H9 (cell line): ENCODE results near the gene LINGO1. TPM values are rescaled to one million over a fixed set of nuclear protein-coding genes. Genes with fewer than 3 reads are reported as not detected.

ENCODE experiments used
- DNase-seq: peaks from one replicate; pipeline ENCODE4 v3.0.0-alpha.2; 2017
- H2AFZ ChIP-seq: one replicate; pipeline ENCODE4 v1.6.1; 2013; ENCODE audit warnings: mild to moderate bottlenecking, low read length, control low read depth, moderate library complexity
- H2AK5ac ChIP-seq: 2 replicates; pipeline ENCODE4 v1.6.1; 2013; ENCODE audit warnings: low read length, control low read depth, mixed read lengths; ENCODE audit not compliant: insufficient read length
- H2BK120ac ChIP-seq: one replicate; pipeline ENCODE4 v1.6.1; 2013; ENCODE audit warnings: low read depth, mild to moderate bottlenecking, low read length, control low read depth, inconsistent platforms; ENCODE audit not compliant: poor library complexity, severe bottlenecking
- H2BK12ac ChIP-seq: 2 replicates; pipeline ENCODE4 v1.6.1; 2013; ENCODE audit warnings: low read length, control low read depth, mixed read lengths, low read depth; ENCODE audit not compliant: insufficient read length
- H2BK15ac ChIP-seq: 2 replicates; pipeline ENCODE4 v1.6.1; 2013; ENCODE audit warnings: low read depth, low read length, control low read depth
- H2BK20ac ChIP-seq: one replicate; pipeline ENCODE4 v1.6.1; 2013; ENCODE audit warnings: low read depth, mild to moderate bottlenecking, low read length, control low read depth, inconsistent platforms; ENCODE audit not compliant: poor library complexity, severe bottlenecking
- H2BK5ac ChIP-seq: 2 replicates; pipeline ENCODE4 v1.6.1; 2013; ENCODE audit warnings: low read length, control low read depth, mixed read lengths; ENCODE audit not compliant: insufficient read length
- H3K14ac ChIP-seq: 2 replicates; pipeline ENCODE4 v1.6.1; 2013; ENCODE audit warnings: low read length, control low read depth; ENCODE audit not compliant: insufficient read depth
- H3K18ac ChIP-seq: 2 replicates; pipeline ENCODE4 v1.6.1; 2013; ENCODE audit warnings: low read depth, mild to moderate bottlenecking, mixed read lengths, low read length, control low read depth; ENCODE audit not compliant: insufficient read length
- H3K23ac ChIP-seq: 2 replicates; pipeline ENCODE4 v1.6.1; 2013; ENCODE audit warnings: low read length, control low read depth, mixed read lengths, low read depth; ENCODE audit not compliant: insufficient read length
- H3K23me2 ChIP-seq: 2 replicates; pipeline ENCODE4 v1.6.1; 2013; ENCODE audit warnings: low read depth, mild to moderate bottlenecking, mixed read lengths, low read length, control low read depth; ENCODE audit not compliant: insufficient read length, poor library complexity, severe bottlenecking
- H3K27ac ChIP-seq: 2 replicates; pipeline ENCODE4 v1.5.1; 2013; ENCODE audit warnings: low read length, control low read depth, mixed read lengths, low read depth; ENCODE audit not compliant: insufficient read length
- H3K27me3 ChIP-seq: 2 replicates; pipeline ENCODE4 v1.6.1; 2013; ENCODE audit warnings: low read length, control low read depth, inconsistent platforms; ENCODE audit not compliant: insufficient read depth
- H3K4ac ChIP-seq: 2 replicates; pipeline ENCODE4 v1.6.1; 2013; ENCODE audit warnings: low read depth, mild to moderate bottlenecking, control low read depth, inconsistent platforms, low read length, moderate library complexity
- H3K4me1 ChIP-seq: 2 replicates; pipeline ENCODE4 v1.6.1; 2013; ENCODE audit warnings: low read length, control low read depth, inconsistent platforms; ENCODE audit not compliant: insufficient read depth
- H3K4me2 ChIP-seq: 2 replicates; pipeline ENCODE4 v1.6.1; 2013; ENCODE audit warnings: low read length, control low read depth, mixed read lengths; ENCODE audit not compliant: insufficient read length, insufficient read depth
- H3K56ac ChIP-seq: 2 replicates; pipeline ENCODE4 v1.6.1; 2013; ENCODE audit warnings: low read depth, mild to moderate bottlenecking, mixed read lengths, low read length, control low read depth; ENCODE audit not compliant: insufficient read length
- H3K79me1 ChIP-seq: 2 replicates; pipeline ENCODE4 v1.6.1; 2013; ENCODE audit warnings: low read depth, mild to moderate bottlenecking, moderate library complexity, low read length, control low read depth, inconsistent platforms; ENCODE audit not compliant: insufficient read depth, poor library complexity, severe bottlenecking
- H3K79me2 ChIP-seq: 2 replicates; pipeline ENCODE4 v1.6.1; 2013; ENCODE audit warnings: low read length, control low read depth, inconsistent platforms; ENCODE audit not compliant: insufficient read depth
- H3K9ac ChIP-seq: 2 replicates; pipeline ENCODE4 v1.6.1; 2013; ENCODE audit warnings: low read length, control low read depth, mixed read lengths; ENCODE audit not compliant: insufficient read length; ENCODE audit errors: extremely low read depth
- H3K9me3 ChIP-seq: one replicate; pipeline ENCODE4 v1.6.1; 2013; ENCODE audit warnings: low read depth, low read length, inconsistent platforms; ENCODE audit not compliant: control insufficient read depth
- H3T11ph ChIP-seq: one replicate; pipeline ENCODE4 v1.6.1; 2013; ENCODE audit warnings: mild to moderate bottlenecking, low read length, control low read depth, inconsistent platforms
- H4K20me1 ChIP-seq: one replicate; pipeline ENCODE4 v1.6.1; 2013; ENCODE audit not compliant: control insufficient read depth, insufficient read length, insufficient read depth
- H4K5ac ChIP-seq: 2 replicates; pipeline ENCODE4 v1.6.1; 2013; ENCODE audit warnings: low read depth, mild to moderate bottlenecking, mixed read lengths, low read length, control low read depth; ENCODE audit not compliant: insufficient read length
- H4K8ac ChIP-seq: replicated peaks from 2 replicates; pipeline ENCODE4 v1.6.1; 2013; ENCODE audit warnings: low read length, control low read depth, mixed read lengths, low read depth; ENCODE audit not compliant: insufficient read length
- H4K91ac ChIP-seq: 2 replicates; pipeline ENCODE4 v1.6.1; 2013; ENCODE audit warnings: low read depth, mild to moderate bottlenecking, moderate library complexity, mixed read lengths, low read length, control low read depth; ENCODE audit not compliant: insufficient read length
- H3K27ac Mint-ChIP-seq, 3 experiments: 2 replicates in 2 of 3; 3 replicates in 1 of 3; pipeline ENCODE4 v1.8.0; 2020 to 2021; ENCODE audit warnings: mixed read lengths in 3 of 3, mild to moderate bottlenecking in 1 of 3, moderate library complexity in 1 of 3
- H3K27me3 Mint-ChIP-seq: 2 replicates; pipeline ENCODE4 v1.8.0; 2021; ENCODE audit warnings: low read depth, mild to moderate bottlenecking, moderate library complexity, mixed read lengths
- H3K36me3 Mint-ChIP-seq, 3 experiments: 2 replicates in 2 of 3; 3 replicates in 1 of 3; pipeline ENCODE4 v1.8.0; 2020 to 2021; ENCODE audit warnings: low read depth in 3 of 3, mixed read lengths in 3 of 3; ENCODE audit not compliant: insufficient read depth in 1 of 3
- H3K4me1 Mint-ChIP-seq, 2 experiments: 2 replicates each; pipeline ENCODE4 v1.8.0; 2020; ENCODE audit warnings: mixed read lengths in 2 of 2
- H3K4me3 Mint-ChIP-seq, 2 experiments: 2 replicates in 1 of 2; 3 replicates in 1 of 2; pipeline ENCODE4 v1.8.0; 2020 to 2021; ENCODE audit warnings: mild to moderate bottlenecking in 2 of 2, mixed read lengths in 2 of 2, moderate library complexity in 1 of 2
- H3K9me3 Mint-ChIP-seq, 2 experiments: 2 replicates in 1 of 2; 3 replicates in 1 of 2; pipeline ENCODE4 v1.8.0; 2020; ENCODE audit warnings: mild to moderate bottlenecking in 2 of 2, mixed read lengths in 2 of 2, moderate library complexity in 1 of 2
- WGBS: extraction: QIAGEN DNeasy Blood & Tissue Kit; methylation state at CpG from one replicate; pipeline ENCODE4 v1.1.7; 2013; ENCODE audit warnings: missing lambda C conversion rate, low lambda C conversion rate, mixed read lengths; ENCODE audit not compliant: insufficient read length; ENCODE audit errors: extremely low coverage; 5-methylcytosine and 5-hydroxymethylcytosine counted together
- total RNA-seq: library from RNA; stranded (reverse); gene quantifications from 2 replicates; pipeline ENCODE4 v1.2.1, GENCODE V29; 2021
- TF ChIP-seq, protein P1 (sequence below): fragments of 200-600 bp; sonication (generic); conservative IDR thresholded peaks from 3 replicates; pipeline ENCODE4 v1.8.0; 2021; ENCODE audit warnings: antibody characterized with exemption, mild to moderate bottlenecking

The LINGO1 gene
- total RNA-seq, 1 experiment from 2014 or later, result 41.6 TPM

DNA sequence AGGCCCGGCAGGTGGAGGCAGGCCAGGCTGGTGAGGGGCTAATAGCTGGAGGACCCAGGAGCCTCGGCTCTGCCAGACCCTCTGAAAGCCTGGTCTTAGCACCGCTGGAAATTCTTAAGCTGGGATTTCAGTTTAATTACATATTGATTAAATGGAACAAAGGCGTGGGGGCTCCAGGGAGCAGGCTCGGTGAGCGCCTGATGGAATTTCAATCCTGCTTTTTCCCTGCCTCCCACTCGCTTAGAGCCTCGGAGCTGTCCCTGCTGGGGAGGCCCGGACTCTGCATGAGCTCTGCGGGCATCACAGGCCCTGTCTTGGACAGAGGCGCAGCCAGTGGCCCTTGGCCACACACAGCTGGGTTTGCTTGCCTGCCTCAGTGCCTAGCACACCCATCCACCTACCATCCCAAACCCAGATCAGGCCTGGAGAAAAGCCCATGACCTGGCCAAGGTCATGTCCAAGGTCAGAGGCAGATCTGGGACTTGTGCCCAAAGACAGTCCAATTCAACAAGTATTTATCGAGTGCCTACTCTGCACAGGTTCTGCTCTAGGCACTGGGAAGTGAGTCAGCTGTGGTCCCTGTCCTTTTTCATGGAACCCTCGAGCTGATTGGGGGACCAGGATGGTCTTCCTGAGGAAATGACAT lies 40.6 kb downstream of the LINGO1 start:
- Histone ChIP-seq H2BK20ac (no peak overlapping the region), H2BK120ac (no peak overlapping the region), H4K91ac (no peak overlapping the region), H3K9ac (no peak overlapping the region), H3K79me2 (no peaks in the 10 kb centered on the region), H2BK15ac (no peak overlapping the region), H4K5ac (no peak overlapping the region), H3K4ac (no peak overlapping the region), H3K23ac (no peak overlapping the region), H3K56ac (no peak overlapping the region), H2BK5ac (no peak overlapping the region), H3K9me3 (no peaks in the 10 kb centered on the region), H2BK12ac (no peak overlapping the region), H3K79me1 (no peaks in the 10 kb centered on the region), H4K20me1 (no peaks in the 10 kb centered on the region), H2AK5ac (no peak overlapping the region), H3K23me2 (no peaks in the 10 kb centered on the region), H4K8ac (peak overlapping the region; percentile 19), H3K4me2 (no peak overlapping the region), H3K18ac (no peak overlapping the region), H3K27ac (no peak overlapping the region), H3K27me3 (no peaks in the 10 kb centered on the region), H3T11ph (no peak overlapping the region), H2AFZ (no peak overlapping the region), H3K4me1 (no peaks in the 10 kb centered on the region), H3K14ac (no peak overlapping the region)
- WGBS, result no CpG with 5 or more reads among the region's 13 CpGs
- peaks cover 7 to 32% of the 10 kb centered on the region in 2 experiments for H3K4me1 Mint-ChIP-seq
- no peaks in the 10 kb centered on the region; a peak in 1 of 5 replicates for H3K9me3 Mint-ChIP-seq
- H3K27ac Mint-ChIP-seq, result peak overlapping the region in 2 of 3 experiments; percentile 62 to 83; a peak in 3 of 7 replicates
- peaks cover 5% of the 10 kb centered on the region; the same call in 1 of the 2 replicates for H3K27me3 Mint-ChIP-seq
- no peak for DNase-seq
- TF ChIP-seq, protein P1, sequence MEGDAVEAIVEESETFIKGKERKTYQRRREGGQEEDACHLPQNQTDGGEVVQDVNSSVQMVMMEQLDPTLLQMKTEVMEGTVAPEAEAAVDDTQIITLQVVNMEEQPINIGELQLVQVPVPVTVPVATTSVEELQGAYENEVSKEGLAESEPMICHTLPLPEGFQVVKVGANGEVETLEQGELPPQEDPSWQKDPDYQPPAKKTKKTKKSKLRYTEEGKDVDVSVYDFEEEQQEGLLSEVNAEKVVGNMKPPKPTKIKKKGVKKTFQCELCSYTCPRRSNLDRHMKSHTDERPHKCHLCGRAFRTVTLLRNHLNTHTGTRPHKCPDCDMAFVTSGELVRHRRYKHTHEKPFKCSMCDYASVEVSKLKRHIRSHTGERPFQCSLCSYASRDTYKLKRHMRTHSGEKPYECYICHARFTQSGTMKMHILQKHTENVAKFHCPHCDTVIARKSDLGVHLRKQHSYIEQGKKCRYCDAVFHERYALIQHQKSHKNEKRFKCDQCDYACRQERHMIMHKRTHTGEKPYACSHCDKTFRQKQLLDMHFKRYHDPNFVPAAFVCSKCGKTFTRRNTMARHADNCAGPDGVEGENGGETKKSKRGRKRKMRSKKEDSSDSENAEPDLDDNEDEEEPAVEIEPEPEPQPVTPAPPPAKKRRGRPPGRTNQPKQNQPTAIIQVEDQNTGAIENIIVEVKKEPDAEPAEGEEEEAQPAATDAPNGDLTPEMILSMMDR, result no peak
- no peaks in the 10 kb centered on the region for H3K36me3 Mint-ChIP-seq
- no peak overlapping the region for H3K4me3 Mint-ChIP-seq
